ENCODE results near the gene HGF.

The HGF gene

DNA sequence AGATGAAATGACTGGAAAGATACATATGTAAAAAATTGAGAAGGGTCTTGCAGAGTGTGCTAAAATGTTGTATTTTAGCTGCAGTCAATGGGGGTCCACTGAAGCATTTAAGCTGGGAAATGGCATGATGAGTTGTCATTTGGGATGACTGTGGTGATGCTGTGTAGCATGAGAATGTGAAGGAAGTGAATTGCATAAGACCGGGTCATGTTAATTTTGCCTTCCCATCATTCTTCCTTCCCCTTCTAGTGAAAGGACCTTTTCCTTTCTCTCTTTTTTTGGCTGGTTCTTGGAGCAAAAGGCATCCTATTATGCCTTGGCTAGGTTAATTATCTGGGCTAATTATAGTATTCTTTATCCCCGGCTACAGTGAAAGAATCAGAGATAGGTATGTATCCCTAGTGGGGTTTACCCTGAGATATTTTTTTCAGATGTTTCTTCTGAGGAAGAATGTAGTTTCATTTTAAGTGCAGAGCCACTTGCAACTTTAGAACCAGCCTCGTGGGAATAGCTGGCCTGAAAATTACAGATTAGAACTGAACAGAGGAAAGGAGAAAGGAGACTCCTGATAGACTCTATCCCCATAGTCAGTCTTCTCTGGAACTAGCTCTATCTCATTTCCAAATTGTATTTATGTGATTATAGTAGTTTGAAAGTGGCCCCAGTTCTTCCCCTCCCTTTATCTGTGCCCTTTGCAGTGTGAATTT lies 93.6 kb downstream of the HGF start:
- no peak for DNase-seq

GRCh38 chr7:81674431-81674830 lies 95.4 kb downstream of the HGF start:
- DNase-seq, result no peak

DNA sequence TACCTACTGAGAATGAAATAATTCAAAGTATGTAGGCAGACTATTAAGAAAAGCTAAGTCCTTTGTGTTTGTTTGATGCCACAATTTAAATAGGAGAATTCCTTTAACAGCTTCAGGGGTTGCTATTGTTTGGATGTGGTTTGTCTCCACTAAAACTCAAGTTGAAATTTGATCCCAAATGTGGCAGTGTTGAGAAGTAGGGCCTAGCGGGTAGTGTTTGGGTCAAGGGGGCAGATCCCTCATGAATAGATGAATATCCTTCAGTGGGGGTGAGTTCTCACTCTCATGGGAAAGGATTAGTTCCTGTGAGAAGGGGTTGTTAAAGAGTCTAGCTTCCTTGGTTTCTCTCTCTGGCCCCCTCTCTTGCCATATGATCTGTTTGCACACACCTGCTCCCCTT lies 97.0 kb downstream of the HGF start:
- DNase-seq, result no peak

DNA sequence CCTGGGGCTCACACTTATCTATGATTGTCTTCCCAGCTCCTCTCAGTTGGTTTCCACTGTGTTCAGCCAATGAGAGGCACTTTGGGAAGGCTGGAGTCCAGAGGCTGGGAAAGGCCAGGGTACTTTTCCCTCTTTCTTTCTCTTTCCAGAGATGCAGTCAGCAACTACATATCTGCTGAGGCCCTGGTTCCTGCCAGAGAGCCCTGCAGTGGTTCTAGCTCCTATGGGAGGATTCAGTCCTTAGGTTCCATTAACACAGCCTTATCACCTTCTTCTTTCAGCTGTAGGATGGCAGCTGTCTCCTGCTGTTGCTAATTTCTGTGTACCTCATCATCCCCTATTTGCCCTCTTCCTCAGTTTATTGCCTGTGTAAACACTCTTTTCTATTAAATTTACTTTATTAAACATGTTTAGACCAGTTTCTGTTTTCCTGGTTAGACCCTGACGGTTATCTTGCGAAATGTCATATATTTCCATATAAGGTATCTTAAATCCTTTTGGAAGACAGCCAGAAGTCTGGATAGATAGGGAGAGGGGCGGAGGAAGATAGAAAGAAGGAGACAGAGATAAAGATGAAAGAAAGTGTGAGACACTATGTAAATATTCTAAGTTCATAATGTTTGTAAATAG lies 100.3 kb downstream of the HGF start:
- peak; percentile 6 for DNase-seq

DNA sequence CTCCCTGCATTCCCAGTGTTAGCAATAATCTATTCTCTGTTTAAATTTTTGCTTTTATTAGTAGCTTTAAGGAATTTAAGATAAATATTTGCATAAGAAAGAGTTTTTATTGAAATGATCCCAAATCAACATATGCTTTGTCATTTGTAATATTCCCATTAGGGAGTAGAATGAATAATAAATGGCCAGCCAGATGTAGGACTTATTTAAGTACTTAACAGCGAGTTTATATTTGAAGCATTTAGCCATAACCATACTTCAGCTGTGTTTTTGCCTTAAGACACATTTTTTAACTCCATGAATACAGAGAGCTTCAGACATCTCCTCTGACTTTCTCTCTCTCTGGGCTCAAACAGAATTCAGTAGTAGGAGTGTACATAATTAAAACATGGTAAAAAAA lies 103.6 kb downstream of the HGF start:
- DNase-seq, result no peak

- DNase-seq, result no peak
Measured at GRCh38 chr7:81665236-81665635, 104.6 kb downstream of the HGF start.

GRCh38 chr7:81664304-81664703 lies 105.5 kb downstream of the HGF start:
- DNase-seq, result no peak

GRCh38 chr7:81662531-81662930 lies 107.3 kb downstream of the HGF start:
- no peak for DNase-seq

- no peak for DNase-seq
Measured at GRCh38 chr7:81659697-81660395, 110.0 kb downstream of the HGF start.

- no peak for DNase-seq
Measured at GRCh38 chr7:81657551-81657950, 112.3 kb downstream of the HGF start.

DNA sequence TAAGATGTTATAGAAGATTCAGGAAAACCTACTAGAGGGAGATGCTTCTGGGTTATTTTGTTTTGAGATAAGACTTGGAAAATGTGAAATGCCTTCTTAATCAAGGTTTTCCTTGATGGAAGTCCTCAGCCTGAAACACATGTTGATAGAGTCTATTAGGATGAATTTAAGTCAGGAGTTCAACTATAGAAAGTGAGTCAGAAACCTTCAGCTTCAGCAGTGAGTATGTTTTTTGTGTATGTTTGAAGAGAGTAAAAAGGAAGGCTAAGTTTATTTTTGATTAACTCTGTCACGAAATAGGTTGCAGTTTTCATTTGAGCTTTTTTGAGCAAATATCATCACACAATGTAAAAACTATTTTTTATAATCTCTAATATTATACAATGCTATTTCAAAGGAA lies 114.6 kb downstream of the HGF start:
- no peak for DNase-seq

DNA sequence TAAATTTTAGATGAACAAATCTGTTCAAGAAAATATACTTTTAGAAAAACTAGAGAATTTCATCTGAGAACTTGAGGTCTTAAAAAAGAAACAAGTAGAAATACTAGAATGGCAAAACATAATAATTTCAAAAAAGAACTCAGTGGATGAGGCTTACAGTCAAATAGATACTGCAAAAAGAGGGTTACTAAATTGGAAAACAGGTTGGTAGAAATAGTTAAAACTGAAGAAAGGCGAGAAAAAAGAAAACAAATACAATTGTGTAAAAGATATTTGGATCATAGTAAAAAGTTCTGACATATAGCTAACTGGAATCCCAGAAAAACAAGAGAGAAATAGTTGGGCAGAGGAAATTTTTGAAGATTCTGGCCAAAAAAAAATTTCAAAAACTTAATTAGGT lies 117.6 kb downstream of the HGF start:
- no peak for DNase-seq
